DND-41 (cell line): Measurements from ENCODE around the gene GCNT4.
A peak's percentile ranks its signal among the peaks of the same experiment; 100 is the strongest.

Experiments
- ATAC-seq: fragments of 200-7000 bp; cut with Tn5 transposase; 3 replicates; pipeline ENCODE4 v1.9.1; 2021; ENCODE audit warnings: low read depth; ENCODE audit not compliant: insufficient read depth
- DNase-seq: peaks from one replicate; pipeline ENCODE4 v3.0.0-alpha.2; 2020
- H2AFZ ChIP-seq: 2 replicates; pipeline ENCODE4 v1.6.0; 2012; ENCODE audit warnings: low read depth, low read length
- H3K27ac ChIP-seq: 2 replicates; pipeline ENCODE4 v1.5.1; 2012; ENCODE audit warnings: low read length, inconsistent platforms
- H3K27me3 ChIP-seq: fragments of 200-600 bp; sonication (generic); 2 replicates; pipeline ENCODE4 v1.6.0; 2012; ENCODE audit warnings: low read length, mild to moderate bottlenecking, inconsistent platforms; ENCODE audit not compliant: insufficient read depth, poor library complexity
- H3K36me3 ChIP-seq: 2 replicates; pipeline ENCODE4 v1.5.1; 2012; ENCODE audit warnings: low read length, inconsistent platforms; ENCODE audit not compliant: insufficient read depth
- H3K4me1 ChIP-seq: 2 replicates; pipeline ENCODE4 v1.5.1; 2012; ENCODE audit warnings: mild to moderate bottlenecking, low read length; ENCODE audit not compliant: insufficient read depth
- H3K4me2 ChIP-seq: 2 replicates; pipeline ENCODE4 v1.6.0; 2012; ENCODE audit warnings: mild to moderate bottlenecking, moderate library complexity, low read length, inconsistent platforms; ENCODE audit not compliant: insufficient read depth
- H3K4me3 ChIP-seq, 2 experiments: fragments of 200-600 bp in 1 of 2; shearing (Covaris generic) in 1 of 2; 2 replicates each; pipeline ENCODE4 v1.5.1; 2012 to 2016; ENCODE audit warnings: inconsistent platforms in 2 of 2, low read length in 2 of 2, mild to moderate bottlenecking in 2 of 2, low read depth in 1 of 2, moderate library complexity in 1 of 2
- H3K79me2 ChIP-seq: 2 replicates; pipeline ENCODE4 v1.6.0; 2012; ENCODE audit warnings: low read length, inconsistent platforms; ENCODE audit not compliant: insufficient read depth
- H3K9ac ChIP-seq: 2 replicates; pipeline ENCODE4 v1.6.0; 2012; ENCODE audit warnings: low read depth, mild to moderate bottlenecking, inconsistent platforms, low read length, moderate library complexity
- H3K9me3 ChIP-seq: 2 replicates; pipeline ENCODE4 v1.5.1; 2012; ENCODE audit warnings: low read length, moderate library complexity, mild to moderate bottlenecking, inconsistent platforms; ENCODE audit not compliant: insufficient read depth, severe bottlenecking
- H4K20me1 ChIP-seq: 2 replicates; pipeline ENCODE4 v1.6.0; 2012; ENCODE audit warnings: low read length; ENCODE audit not compliant: insufficient read depth
- EZH2 ChIP-seq: IDR thresholded peaks from 3 replicates; pipeline ENCODE4 v1.6.1; 2012; ENCODE audit warnings: borderline replicate concordance, low read depth, mild to moderate bottlenecking, moderate library complexity, low read length, inconsistent platforms; ENCODE audit not compliant: severe bottlenecking
- TF ChIP-seq, protein P1 (sequence below): IDR thresholded peaks from 2 replicates; pipeline ENCODE4 v1.5.1; 2012; ENCODE audit warnings: borderline replicate concordance, low read length, moderate library complexity, mild to moderate bottlenecking; ENCODE audit not compliant: poor library complexity, severe bottlenecking; ENCODE audit errors: extremely low read depth

Gene GCNT4

DNA sequence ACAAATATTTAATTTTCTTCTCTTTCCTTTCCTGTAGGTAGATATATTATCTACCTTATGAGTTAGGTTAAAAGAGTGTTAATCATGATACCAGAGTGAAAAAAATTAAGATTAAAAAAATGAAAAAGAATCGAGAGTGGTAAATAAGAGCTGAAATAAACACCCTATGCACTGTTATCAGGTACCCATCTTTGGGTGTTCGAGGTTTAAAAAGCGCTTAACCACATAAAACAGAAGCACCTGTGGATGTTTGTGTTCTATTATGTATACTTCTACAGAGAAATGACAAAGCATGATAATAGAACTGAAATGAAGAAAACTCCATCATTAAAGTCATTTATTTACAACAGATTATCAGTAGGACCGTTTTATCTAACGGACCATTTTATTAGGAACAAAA, 25.7 kb upstream of the GCNT4 start:
- no peak overlapping the region for H3K4me2 ChIP-seq
- ATAC-seq (peak; percentile 91), DNase-seq (no peak)
- H3K9me3 ChIP-seq: no peaks in the 10 kb centered on the region
- no peak overlapping the region for H3K27ac ChIP-seq
- H3K79me2 ChIP-seq: no peaks in the 10 kb centered on the region
- H3K36me3 ChIP-seq: no peaks in the 10 kb centered on the region
- no peaks in the 10 kb centered on the region for H4K20me1 ChIP-seq
- TF ChIP-seq, protein P1, sequence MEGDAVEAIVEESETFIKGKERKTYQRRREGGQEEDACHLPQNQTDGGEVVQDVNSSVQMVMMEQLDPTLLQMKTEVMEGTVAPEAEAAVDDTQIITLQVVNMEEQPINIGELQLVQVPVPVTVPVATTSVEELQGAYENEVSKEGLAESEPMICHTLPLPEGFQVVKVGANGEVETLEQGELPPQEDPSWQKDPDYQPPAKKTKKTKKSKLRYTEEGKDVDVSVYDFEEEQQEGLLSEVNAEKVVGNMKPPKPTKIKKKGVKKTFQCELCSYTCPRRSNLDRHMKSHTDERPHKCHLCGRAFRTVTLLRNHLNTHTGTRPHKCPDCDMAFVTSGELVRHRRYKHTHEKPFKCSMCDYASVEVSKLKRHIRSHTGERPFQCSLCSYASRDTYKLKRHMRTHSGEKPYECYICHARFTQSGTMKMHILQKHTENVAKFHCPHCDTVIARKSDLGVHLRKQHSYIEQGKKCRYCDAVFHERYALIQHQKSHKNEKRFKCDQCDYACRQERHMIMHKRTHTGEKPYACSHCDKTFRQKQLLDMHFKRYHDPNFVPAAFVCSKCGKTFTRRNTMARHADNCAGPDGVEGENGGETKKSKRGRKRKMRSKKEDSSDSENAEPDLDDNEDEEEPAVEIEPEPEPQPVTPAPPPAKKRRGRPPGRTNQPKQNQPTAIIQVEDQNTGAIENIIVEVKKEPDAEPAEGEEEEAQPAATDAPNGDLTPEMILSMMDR: no peak
- TF ChIP-seq EZH2: no peak
- H2AFZ ChIP-seq: no peak overlapping the region
- no peaks in the 10 kb centered on the region for H3K27me3 ChIP-seq
- H3K4me1 ChIP-seq: peaks cover 5% of the 10 kb centered on the region; the same call in 1 of the 2 replicates
- no peak overlapping the region for H3K4me3 ChIP-seq
- H3K9ac ChIP-seq: no peak overlapping the region

DNA sequence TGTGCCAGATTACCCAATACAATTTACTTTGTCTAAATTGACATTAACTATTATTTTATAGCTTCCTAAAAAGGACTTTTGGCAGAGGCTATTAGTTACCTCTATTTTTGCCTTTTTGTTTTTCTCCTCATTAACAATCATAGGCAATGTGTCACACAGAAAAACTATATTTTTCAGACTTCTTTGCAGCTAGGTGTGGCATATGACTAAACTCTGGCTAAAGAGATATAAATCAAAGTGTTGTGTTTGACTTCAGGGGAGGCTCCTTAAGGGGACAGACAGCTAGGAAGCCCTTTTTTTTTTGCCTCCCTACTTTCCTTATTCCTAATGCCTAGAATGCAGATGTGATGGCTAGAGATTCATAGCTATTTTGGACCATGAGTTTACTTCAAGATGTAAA, 19.7 kb upstream of the GCNT4 start:
- no peaks in the 10 kb centered on the region for H3K4me1 ChIP-seq
- H3K4me3 ChIP-seq: no peak overlapping the region
- TF ChIP-seq EZH2: no peak
- TF ChIP-seq, protein P1: no peak
- no peaks in the 10 kb centered on the region for H3K79me2 ChIP-seq
- no peak overlapping the region for H3K27ac ChIP-seq
- H3K36me3 ChIP-seq: no peaks in the 10 kb centered on the region
- no peak overlapping the region for H3K4me2 ChIP-seq
- no peaks in the 10 kb centered on the region for H3K9me3 ChIP-seq
- DNase-seq: no peak
- no peak overlapping the region for H3K9ac ChIP-seq
- ATAC-seq: no peak
- H2AFZ ChIP-seq: no peak overlapping the region
- no peaks in the 10 kb centered on the region for H3K27me3 ChIP-seq
- H4K20me1 ChIP-seq: no peaks in the 10 kb centered on the region

DNA sequence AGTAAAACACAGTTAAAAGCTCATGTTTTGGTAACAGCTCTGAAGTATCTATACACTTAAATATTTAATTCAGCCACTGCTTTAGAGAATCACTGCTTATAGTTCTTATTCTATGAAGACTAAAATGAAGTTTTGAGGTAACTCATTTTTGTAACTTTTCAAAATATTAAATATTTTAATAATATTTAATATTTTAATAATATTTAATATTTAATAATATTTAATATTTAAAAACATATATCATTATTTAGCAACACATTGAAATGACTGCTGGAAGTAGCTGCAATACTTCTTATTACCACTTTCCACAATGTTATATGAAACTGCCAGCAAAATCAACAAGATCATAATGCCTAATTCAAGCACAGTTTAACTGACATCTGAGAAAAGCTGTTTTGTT, 18.7 kb upstream of the GCNT4 start:
- no peaks in the 10 kb centered on the region for H3K79me2 ChIP-seq
- DNase-seq: no peak
- H3K27ac ChIP-seq: no peak overlapping the region
- H3K4me1 ChIP-seq: no peaks in the 10 kb centered on the region
- H3K9me3 ChIP-seq: no peaks in the 10 kb centered on the region
- H3K4me3 ChIP-seq: no peak overlapping the region
- no peaks in the 10 kb centered on the region for H4K20me1 ChIP-seq
- TF ChIP-seq, protein P1: no peak
- TF ChIP-seq EZH2: no peak
- no peak overlapping the region for H2AFZ ChIP-seq
- no peak overlapping the region for H3K9ac ChIP-seq
- H3K27me3 ChIP-seq: no peaks in the 10 kb centered on the region
- no peak overlapping the region for H3K4me2 ChIP-seq
- no peaks in the 10 kb centered on the region for H3K36me3 ChIP-seq
- no peak for ATAC-seq

DNA sequence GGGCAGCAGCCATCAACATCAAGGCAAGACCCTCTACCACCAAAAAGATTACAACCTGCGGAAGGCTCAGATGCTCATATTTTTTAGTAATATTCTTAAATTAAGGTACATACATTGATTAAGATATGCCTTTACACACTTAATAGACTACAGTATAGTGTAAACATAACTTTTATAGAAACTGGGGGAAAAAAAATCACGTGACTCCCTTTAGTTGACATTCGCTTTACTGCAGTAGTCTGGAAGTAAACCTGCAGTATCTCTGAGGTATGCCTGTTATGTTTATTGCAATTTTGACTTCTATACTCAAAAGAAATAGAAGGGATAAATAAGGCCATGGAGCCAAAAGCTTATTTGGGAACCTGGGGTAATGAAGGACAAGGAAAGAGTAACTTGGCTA, 15.1 kb upstream of the GCNT4 start:
- H3K4me2 ChIP-seq: no peak overlapping the region
- no peak for ATAC-seq

More for the DNA sequence above, 15.1 kb upstream of the GCNT4 start:
- Histone ChIP-seq H3K79me2 (no peaks in the 10 kb centered on the region), H3K36me3 (no peaks in the 10 kb centered on the region), H3K9ac (no peak overlapping the region), H4K20me1 (no peaks in the 10 kb centered on the region), H3K27me3 (no peaks in the 10 kb centered on the region), H3K27ac (no peak overlapping the region), H3K4me3 (no peak overlapping the region), H3K4me1 (no peaks in the 10 kb centered on the region), H2AFZ (no peak overlapping the region), H3K9me3 (no peaks in the 10 kb centered on the region)
- no peak for DNase-seq
- TF ChIP-seq, protein P1: no peak
